ENCODE measurements around the gene NPC1L1.

Gene NPC1L1

DNA sequence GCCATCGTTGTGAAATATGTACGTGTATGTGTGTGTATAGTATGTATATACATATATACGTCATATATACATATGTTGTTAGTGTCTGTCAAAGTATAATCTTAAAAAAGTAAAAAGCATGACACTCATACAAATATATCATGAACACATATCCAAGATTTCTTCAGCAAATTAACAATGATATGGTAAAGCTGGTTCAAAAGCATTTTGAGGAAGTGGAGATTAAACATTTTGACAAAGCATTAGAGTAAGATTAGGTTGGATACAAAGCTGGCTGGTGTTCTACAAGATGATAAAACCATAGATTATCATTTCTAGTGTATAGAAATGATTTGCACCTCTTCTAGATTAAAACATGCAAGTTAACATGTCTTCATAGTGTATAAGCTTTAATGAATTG is 49.9 kb downstream of the NPC1L1 start:
- Histone ChIP-seq H3K36me3 (ENCODE audit: insufficient read depth, low read length) (peaks cover under 1% of the 10 kb centered on the region; the same call in 1 of the 2 replicates), H3K9me3 (ENCODE audit: low read depth, low read length) (no peaks in the 10 kb centered on the region), H3K27ac (peak overlapping the region; percentile 89), H3K9ac (ENCODE audit: insufficient read length) (peak overlapping the region; percentile 96), H3K4me3 (peak overlapping the region; percentile 89)
- no peak for TF ChIP-seq POLR2AphosphoS5 (IDR thresholded peaks at IDR 0.05; ENCODE audit: borderline replicate concordance, low read depth, low read length)
- DNase-seq (ENCODE audit: low read depth, low spot score): no peak

DNA sequence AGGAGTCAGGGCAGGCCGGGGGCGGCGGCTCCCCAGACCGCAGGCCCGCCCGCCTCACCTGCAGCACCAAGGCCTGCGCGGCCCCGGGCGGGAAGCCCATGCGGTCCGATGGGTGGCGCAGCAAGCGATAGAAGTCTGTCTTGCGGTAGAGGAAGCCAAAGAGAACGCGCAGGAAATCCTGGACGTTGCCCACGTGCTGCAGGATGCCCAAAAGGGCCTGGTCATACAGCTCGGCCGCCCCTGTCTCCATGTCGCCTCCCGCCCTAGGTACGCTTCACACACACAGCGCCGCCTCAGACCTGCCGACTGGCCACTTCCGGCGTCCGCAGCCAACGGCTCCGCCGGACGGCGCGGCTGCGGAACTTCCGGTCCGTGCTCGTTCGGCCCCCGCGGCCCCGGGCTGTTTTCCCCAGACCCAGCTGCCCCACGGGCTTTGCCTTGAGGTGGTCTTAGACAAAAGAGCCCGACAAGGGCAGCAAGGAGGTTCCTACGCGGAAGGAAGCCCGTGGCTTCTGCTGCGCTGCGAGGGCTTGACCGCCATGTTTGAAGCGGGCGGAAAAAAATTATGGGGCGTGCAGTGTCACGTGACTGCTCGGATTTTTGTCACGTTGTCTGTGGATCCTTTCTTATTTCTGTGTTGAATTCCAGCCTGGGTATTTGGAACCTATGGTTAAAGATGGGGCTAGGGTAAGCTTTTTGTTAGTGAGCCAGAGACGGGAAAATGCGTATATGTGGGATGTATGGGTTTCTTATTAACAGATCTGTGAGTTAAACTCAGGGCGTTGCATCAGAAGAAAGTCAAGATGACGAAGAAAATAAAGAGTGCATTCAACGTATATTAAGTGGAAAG is 50.6 kb downstream of the NPC1L1 start, which contains the start of gene NUDCD3:
Gene NUDCD3 (minus strand): TSS at position 308 of the 850 bp plus-strand sequence. CDS start 58 bp downstream, at position 250.
- DNase-seq (ENCODE audit: low read depth, low spot score): peak; percentile 65
- Histone ChIP-seq H3K9me3 (ENCODE audit: low read depth, low read length) (no peaks in the 10 kb centered on the region), H3K27ac (peak within 1 kb of the TSS; percentile 89), H3K36me3 (ENCODE audit: insufficient read depth, low read length) (peaks cover 7% of the 10 kb centered on the region; the same call in 1 of the 2 replicates), H3K4me3 (peak within 1 kb of the TSS; percentile 89), H3K9ac (ENCODE audit: insufficient read length) (peak within 1 kb of the TSS; percentile 96)
- peak; percentile 52 for TF ChIP-seq POLR2AphosphoS5 (IDR thresholded peaks at IDR 0.05; ENCODE audit: borderline replicate concordance, low read depth, low read length)
- no peak for TF ChIP-seq EZH2 (IDR thresholded peaks at IDR 0.05)

DNA sequence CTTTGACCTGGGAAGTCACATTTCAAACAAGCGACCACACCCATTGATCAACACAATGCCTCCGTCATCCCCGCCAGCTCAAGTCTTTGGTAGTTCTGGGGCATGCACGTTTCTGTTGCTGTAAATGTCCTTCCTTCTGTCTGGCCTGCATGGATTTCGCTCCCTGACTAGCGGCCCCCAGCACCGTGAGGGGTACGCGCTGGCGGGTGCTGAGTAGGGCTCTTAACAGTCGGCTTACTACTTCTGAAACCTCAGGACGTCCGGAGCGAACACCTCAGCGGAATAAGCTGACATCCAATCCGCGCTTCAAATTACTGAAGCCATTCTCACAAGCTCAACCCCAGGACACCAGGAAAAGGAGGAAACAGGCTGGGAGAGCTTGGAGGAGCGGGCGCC is 51.2 kb downstream of the NPC1L1 start:
- H3K4me3 ChIP-seq: peak overlapping the region; percentile 89
- H3K9me3 ChIP-seq (ENCODE audit: low read depth, low read length): no peaks in the 10 kb centered on the region
- no peak overlapping the region for H3K27ac ChIP-seq
- no peak for TF ChIP-seq EZH2 (IDR thresholded peaks at IDR 0.05)
- TF ChIP-seq FOXP2 (optimal IDR thresholded peaks at IDR 0.05; ENCODE audit: control extremely low read depth, extremely low read length, insufficient read depth): no peak
- TF ChIP-seq POLR2AphosphoS5 (IDR thresholded peaks at IDR 0.05; ENCODE audit: borderline replicate concordance, low read depth, low read length): no peak
- peaks cover 14% of the 10 kb centered on the region for H3K36me3 ChIP-seq (ENCODE audit: insufficient read depth, low read length)
- no peak for DNase-seq (ENCODE audit: low read depth, low spot score)
- H3K9ac ChIP-seq (ENCODE audit: insufficient read length): peak overlapping the region; percentile 96

DNA sequence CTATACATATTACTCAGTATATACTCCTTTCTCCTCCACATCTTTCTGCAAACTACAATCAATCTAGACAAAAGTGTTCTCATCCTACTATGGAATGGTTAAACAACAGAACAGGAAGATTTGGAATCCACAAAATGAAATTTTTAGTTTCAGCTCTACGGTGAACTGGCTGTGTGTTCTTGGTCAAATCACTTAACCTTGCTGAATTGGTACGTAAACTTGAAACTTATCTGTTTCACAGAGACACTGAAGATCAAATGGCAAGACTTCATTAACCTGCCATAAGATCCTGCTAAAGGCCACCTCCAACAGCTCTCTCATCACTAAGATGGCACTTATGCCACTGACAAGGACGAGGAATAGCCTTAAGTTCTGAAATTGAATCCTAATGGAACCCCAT is 52.2 kb downstream of the NPC1L1 start:
- H3K4me3 ChIP-seq: peak overlapping the region; percentile 89
- H3K27ac ChIP-seq: no peak overlapping the region
- no peaks in the 10 kb centered on the region for H3K9me3 ChIP-seq (ENCODE audit: low read depth, low read length)
- H3K36me3 ChIP-seq (ENCODE audit: insufficient read depth, low read length): peaks cover 24% of the 10 kb centered on the region
- no peak for DNase-seq (ENCODE audit: low read depth, low spot score)
- no peak for TF ChIP-seq FOXP2 (optimal IDR thresholded peaks at IDR 0.05; ENCODE audit: control extremely low read depth, extremely low read length, insufficient read depth)
- no peak for TF ChIP-seq POLR2AphosphoS5 (IDR thresholded peaks at IDR 0.05; ENCODE audit: borderline replicate concordance, low read depth, low read length)
- H3K9ac ChIP-seq (ENCODE audit: insufficient read length): peak overlapping the region; percentile 96

DNA sequence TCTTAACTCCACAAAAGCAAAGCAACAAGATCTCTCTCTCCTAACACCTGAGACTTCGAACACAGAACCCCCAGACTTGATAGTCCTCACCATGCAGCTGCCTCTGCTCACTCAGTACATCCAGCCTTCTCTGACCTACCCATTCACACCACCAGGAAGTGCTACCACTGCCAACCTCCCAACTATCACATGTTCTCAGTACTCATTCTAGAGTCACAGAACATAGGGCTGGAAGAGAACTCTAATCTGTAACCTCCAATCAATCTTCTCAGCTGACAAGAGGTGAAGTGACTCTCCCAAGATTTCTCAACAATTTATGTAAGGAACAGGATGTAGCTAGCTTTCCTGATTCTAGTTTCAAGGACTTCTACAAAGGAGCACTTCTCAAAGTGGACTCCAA is 54.4 kb downstream of the NPC1L1 start:
- H3K27ac ChIP-seq: no peak overlapping the region
- H3K36me3 ChIP-seq (ENCODE audit: insufficient read depth, low read length): peaks cover 46% of the 10 kb centered on the region
- no peak for TF ChIP-seq POLR2AphosphoS5 (IDR thresholded peaks at IDR 0.05; ENCODE audit: borderline replicate concordance, low read depth, low read length)
- no peak for TF ChIP-seq FOXP2 (optimal IDR thresholded peaks at IDR 0.05; ENCODE audit: control extremely low read depth, extremely low read length, insufficient read depth)
- no peak for TF ChIP-seq EZH2 (IDR thresholded peaks at IDR 0.05)
- H3K4me3 ChIP-seq: no peak overlapping the region
- no peak for DNase-seq (ENCODE audit: low read depth, low spot score)
- H3K9ac ChIP-seq (ENCODE audit: insufficient read length): no peak overlapping the region
- H3K9me3 ChIP-seq (ENCODE audit: low read depth, low read length): 0 out of 2 replicates have a peak, but pooled peaks cover 4% of the 10 kb centered on the region

DNA sequence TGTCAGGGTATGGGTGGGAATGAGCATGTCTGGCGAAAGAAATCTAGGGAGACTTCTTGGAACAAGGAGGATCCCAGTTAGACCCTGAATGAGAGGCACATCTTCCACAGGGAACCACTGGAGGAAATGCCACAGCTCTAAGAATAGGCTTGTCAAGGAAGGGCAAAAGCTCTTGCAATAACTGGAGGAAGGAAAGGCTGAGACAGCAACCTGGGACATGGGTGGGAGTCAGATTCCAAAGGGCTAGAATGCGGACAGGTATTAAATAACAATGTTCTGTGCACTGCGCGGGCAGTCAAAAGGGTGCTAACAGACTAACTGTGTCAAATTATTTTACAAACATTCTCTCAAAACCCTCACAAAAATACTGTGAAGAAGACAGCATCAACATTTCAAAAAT is 55.1 kb downstream of the NPC1L1 start:
- peaks cover 53% of the 10 kb centered on the region for H3K36me3 ChIP-seq (ENCODE audit: insufficient read depth, low read length)

DNA sequence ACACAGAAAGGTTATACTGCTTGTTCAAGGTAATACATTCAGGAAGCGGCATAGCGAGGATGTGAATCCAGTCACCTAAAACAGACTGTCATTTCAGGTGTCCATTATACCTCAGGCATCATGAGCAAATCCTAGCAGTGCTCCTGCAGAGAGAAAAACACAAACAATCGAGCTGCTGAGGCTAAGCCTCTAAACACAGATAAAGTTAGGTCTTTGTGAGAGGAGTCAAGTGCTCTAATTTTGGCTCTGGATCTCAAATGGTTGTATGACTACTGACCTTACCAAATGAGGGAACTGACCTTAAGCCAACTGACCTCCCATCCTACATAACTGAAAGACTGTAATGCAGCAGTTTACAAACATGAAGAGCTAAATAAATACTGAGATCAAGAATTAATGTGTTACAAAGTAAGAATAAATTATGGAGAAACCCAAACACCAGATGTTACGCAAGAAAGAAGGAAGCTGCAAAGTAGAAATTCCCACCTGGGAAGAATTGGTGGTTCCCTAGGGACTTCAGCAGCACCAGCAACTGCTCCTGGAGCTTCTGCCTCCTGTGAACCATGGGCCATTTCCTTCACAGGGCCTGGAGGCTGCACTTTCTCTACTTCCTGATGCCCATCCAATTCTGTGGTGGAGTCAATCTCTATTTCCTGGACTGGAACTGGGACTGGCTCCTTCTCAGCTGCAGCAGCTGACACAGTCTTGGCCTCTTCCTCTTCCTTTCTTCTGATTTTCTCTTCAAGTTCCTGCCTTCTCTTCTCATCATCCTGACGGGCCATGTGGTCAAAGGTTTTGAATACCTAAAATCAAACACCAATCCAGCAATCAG is 56.4 kb downstream of the NPC1L1 start:
- DNase-seq (ENCODE audit: low read depth, low spot score): no peak
- H3K4me3 ChIP-seq: no peak overlapping the region
- H3K9ac ChIP-seq (ENCODE audit: insufficient read length): no peak overlapping the region
- peaks cover 65% of the 10 kb centered on the region for H3K36me3 ChIP-seq (ENCODE audit: insufficient read depth, low read length)
- no peak overlapping the region for H3K27ac ChIP-seq
- no peak for TF ChIP-seq FOXP2 (optimal IDR thresholded peaks at IDR 0.05; ENCODE audit: control extremely low read depth, extremely low read length, insufficient read depth)
- TF ChIP-seq POLR2AphosphoS5 (IDR thresholded peaks at IDR 0.05; ENCODE audit: borderline replicate concordance, low read depth, low read length): no peak
- TF ChIP-seq EZH2 (IDR thresholded peaks at IDR 0.05): no peak
- 0 out of 2 replicates have a peak, but pooled peaks cover 4% of the 10 kb centered on the region for H3K9me3 ChIP-seq (ENCODE audit: low read depth, low read length)

More for the DNA sequence above, 55.1 kb downstream of the NPC1L1 start:
- no peak overlapping the region for H3K9ac ChIP-seq (ENCODE audit: insufficient read length)
- DNase-seq (ENCODE audit: low read depth, low spot score): no peak
- TF ChIP-seq POLR2AphosphoS5 (IDR thresholded peaks at IDR 0.05; ENCODE audit: borderline replicate concordance, low read depth, low read length) (no peak), EZH2 (IDR thresholded peaks at IDR 0.05) (no peak), FOXP2 (optimal IDR thresholded peaks at IDR 0.05; ENCODE audit: control extremely low read depth, extremely low read length, insufficient read depth) (no peak)
- no peak overlapping the region for H3K27ac ChIP-seq
- 0 out of 2 replicates have a peak, but pooled peaks cover 4% of the 10 kb centered on the region for H3K9me3 ChIP-seq (ENCODE audit: low read depth, low read length)
- no peak overlapping the region for H3K4me3 ChIP-seq

All from SK-N-MC (cell line).